Activated CD8-positive, alpha-beta T cell treated with anti-CD3 and anti-CD28 coated beads for 36 hours (primary cell): ENCODE results near the gene FN1. TPM values are rescaled to one million over a fixed set of nuclear protein-coding genes. Genes with fewer than 3 reads are reported as not detected.

Source experiments
- ATAC-seq: fragments of 200-7000 bp; cut with Tn5 transposase; one replicate; pipeline ENCODE4 v1.10.0; 2021; ENCODE audit warnings: mild to moderate bottlenecking, moderate library complexity
- CTCF ChIA-PET: fragments of 350-600 bp; sonication (Branson Sonifier 250); formaldehyde crosslinking; loops from one replicate; lab custom pipeline; 2021; ENCODE audit warnings: antibody characterized with exemption; lab: Charles Lee
- POLR2A ChIA-PET: fragments of 350-600 bp; sonication (Branson Sonifier 250); formaldehyde crosslinking; loops from one replicate; lab custom pipeline; 2021; ENCODE audit warnings: antibody characterized with exemption; lab: Charles Lee
- DNase-seq: peaks from one replicate; pipeline ENCODE4 v3.0.0-alpha.2; 2020
- H3K27ac Mint-ChIP-seq: one replicate; pipeline ENCODE4 v1.8.0; 2021; ENCODE audit warnings: mild to moderate bottlenecking, mixed read lengths
- H3K27me3 Mint-ChIP-seq: one replicate; pipeline ENCODE4 v1.8.0; 2021; ENCODE audit warnings: mixed read lengths
- H3K36me3 Mint-ChIP-seq: one replicate; pipeline ENCODE4 v1.8.0; 2021; ENCODE audit warnings: low read depth, mixed read lengths
- H3K4me1 Mint-ChIP-seq: one replicate; pipeline ENCODE4 v1.8.0; 2021; ENCODE audit warnings: low read depth, mixed read lengths
- H3K4me3 Mint-ChIP-seq: one replicate; pipeline ENCODE4 v1.8.0; 2021; ENCODE audit warnings: mild to moderate bottlenecking, moderate library complexity, mixed read lengths
- H3K9me3 Mint-ChIP-seq: one replicate; pipeline ENCODE4 v1.8.0; 2021; ENCODE audit warnings: mixed read lengths
- CTCF ChIP-seq: fragments of 200-600 bp; IDR thresholded peaks from one replicate; pipeline ENCODE4 v1.8.0; 2022; ENCODE audit warnings: antibody characterized with exemption, mild to moderate bottlenecking
- intact Hi-C: fragments of 100-400 bp; cut with micrococcal nuclease; formaldehyde crosslinking; loops from one replicate; pipeline ENCODE4 v1.10.0; 2022
- total RNA-seq, 2 experiments: library from RNA; stranded (reverse); gene quantifications; one replicate each; pipeline ENCODE4 v1.2.3, GENCODE V29; 2021

The FN1 gene
- total RNA-seq, 2 experiments from 2014 or later = 0.11 TPM; not detected in 1

- Mint-ChIP-seq H3K36me3 (peaks cover 19% of the 10 kb centered on the region), H3K27me3 (no peaks in the 10 kb centered on the region), H3K27ac (no peak overlapping the region), H3K4me1 (no peaks in the 10 kb centered on the region), H3K9me3 (no peaks in the 10 kb centered on the region), H3K4me3 (no peak overlapping the region)
- ChIA-PET CTCF (no interaction called here), POLR2A (no interaction called here)
- intact Hi-C loops = no loop called here
- ATAC-seq (no peak), DNase-seq (no peak)
- no peak for TF ChIP-seq CTCF
Measured at GRCh38 chr2:215376103-215376780, 59.6 kb downstream of the FN1 start.

GRCh38 chr2:215375467-215375830 lies 60.4 kb downstream of the FN1 start:
- intact Hi-C loops = no loop called here
- Mint-ChIP-seq H3K36me3 (peaks cover 21% of the 10 kb centered on the region), H3K4me1 (no peaks in the 10 kb centered on the region), H3K27me3 (no peaks in the 10 kb centered on the region), H3K9me3 (no peaks in the 10 kb centered on the region), H3K27ac (no peak overlapping the region), H3K4me3 (no peak overlapping the region)
- POLR2A ChIA-PET = no interaction called here
- no peak for DNase-seq
- TF ChIP-seq CTCF = no peak
- no peak for ATAC-seq
- CTCF ChIA-PET = no interaction called here

- TF ChIP-seq CTCF = no peak
- H3K36me3 Mint-ChIP-seq = peaks cover 21% of the 10 kb centered on the region
- H3K27ac Mint-ChIP-seq = no peak overlapping the region
Measured at GRCh38 chr2:215374642-215375466, 61.0 kb downstream of the FN1 start.

GRCh38 chr2:215374002-215374401 lies 61.9 kb downstream of the FN1 start:
- POLR2A ChIA-PET = no interaction called here
- CTCF ChIA-PET = no interaction called here
- ATAC-seq (no peak), DNase-seq (no peak)
- H3K9me3 Mint-ChIP-seq = no peaks in the 10 kb centered on the region
- no peak for TF ChIP-seq CTCF
- H3K36me3 Mint-ChIP-seq = peaks cover 21% of the 10 kb centered on the region
- intact Hi-C loops = no loop called here
- no peaks in the 10 kb centered on the region for H3K27me3 Mint-ChIP-seq
- no peak overlapping the region for H3K27ac Mint-ChIP-seq
- H3K4me3 Mint-ChIP-seq = no peak overlapping the region
- H3K4me1 Mint-ChIP-seq = no peaks in the 10 kb centered on the region

More at GRCh38 chr2:215374642-215375466, 61.0 kb downstream of the FN1 start:
- H3K27me3 Mint-ChIP-seq = no peaks in the 10 kb centered on the region
- intact Hi-C loops = no loop called here
- ChIA-PET CTCF (no interaction called here), POLR2A (no interaction called here)
- H3K4me3 Mint-ChIP-seq = no peak overlapping the region
- ATAC-seq = no peak
- DNase-seq = no peak
- H3K4me1 Mint-ChIP-seq = no peaks in the 10 kb centered on the region
- no peaks in the 10 kb centered on the region for H3K9me3 Mint-ChIP-seq
